SK-N-SH treated with all-trans-retinoic acid at 6 μM for 48 hours (cell line): ENCODE results near the gene CMKLR1.

Source experiments
- ARNTL ChIP-seq: fragments of 450-650 bp; formaldehyde crosslinking; IDR thresholded peaks from 2 replicates; pipeline ENCODE4 v1.5.0; 2020; ENCODE audit warnings: low read depth, mild to moderate bottlenecking, moderate library complexity, borderline replicate concordance
- OSR1 ChIP-seq: fragments of 250-450 bp; sonication (Bioruptor Pico); IDR thresholded peaks from 2 replicates; pipeline ENCODE4 v1.8.0; 2022; ENCODE audit warnings: moderate library complexity, mild to moderate bottlenecking, inconsistent platforms
- TOX ChIP-seq: fragments of 250-450 bp; sonication (Bioruptor Pico); IDR thresholded peaks from 2 replicates; pipeline ENCODE4 v1.8.0; 2021; ENCODE audit warnings: mild to moderate bottlenecking, moderate library complexity, borderline replicate concordance
- ZFP30 ChIP-seq: fragments of 450-650 bp; formaldehyde crosslinking; IDR thresholded peaks from 2 replicates; pipeline ENCODE4 v1.5.0; 2022; ENCODE audit warnings: mild to moderate bottlenecking, moderate library complexity
- ZNF70 ChIP-seq: fragments of 450-650 bp; formaldehyde crosslinking; IDR thresholded peaks from 2 replicates; pipeline ENCODE4 v1.5.0; 2020; ENCODE audit warnings: mild to moderate bottlenecking, moderate library complexity

- TF ChIP-seq ZFP30 (CRISPR knock-in tag) (no peak), TOX (no peak), ARNTL (CRISPR knock-in tag) (no peak), ZNF70 (no peak), OSR1 (no peak)
Observed at GRCh38 chr12:108361606-108362005, 22.5 kb upstream of the CMKLR1 start.
